WI38 (cell line): ENCODE measurements around the gene IRF2BP1.

ENCODE experiments used
- H3K4me3 ChIP-seq: 2 replicates; pipeline ENCODE4 v1.5.1; 2011; ENCODE audit warnings: low read depth, mild to moderate bottlenecking, control low read depth, low read length
- CTCF ChIP-seq: IDR thresholded peaks from 2 replicates; pipeline ENCODE4 v1.5.1; 2012; ENCODE audit warnings: low read depth, mild to moderate bottlenecking, control low read depth, low read length

IRF2BP1 gene

GRCh38 chr19:45885556-45886426, at the start of gene IRF2BP1:
Gene IRF2BP1 (minus strand): TSS chr19:45886141. CDS start chr19:45885774, 367 bp downstream.
- peak within 1 kb of the TSS; percentile 68 for H3K4me3 ChIP-seq
- TF ChIP-seq CTCF, result no peak

DNA sequence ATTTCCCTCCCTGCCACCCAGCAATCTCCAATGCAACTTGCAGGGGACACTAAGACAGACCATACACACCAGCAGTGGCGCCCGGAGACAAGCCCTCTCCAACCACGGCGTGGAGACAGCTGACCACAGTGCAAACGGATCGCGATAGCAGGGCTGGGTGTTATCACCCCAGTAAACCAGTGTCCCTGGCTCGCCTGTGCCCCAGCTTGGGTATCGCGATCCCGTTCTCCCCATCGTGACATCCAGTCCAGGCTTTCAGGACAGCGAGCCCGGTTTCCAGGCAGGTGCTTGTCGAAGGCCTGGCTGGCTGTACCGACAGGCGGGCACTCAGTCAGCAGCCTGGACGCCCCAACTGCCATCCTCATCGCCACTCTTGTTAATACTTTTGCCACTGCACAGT, 49.3 kb upstream of the IRF2BP1 start:
- TF ChIP-seq CTCF, result no peak
- no peak overlapping the region for H3K4me3 ChIP-seq

- no peak for TF ChIP-seq CTCF
Measured at GRCh38 chr19:45934551-45935230, 48.8 kb upstream of the IRF2BP1 start.

GRCh38 chr19:45933759-45934158, 47.8 kb upstream of the IRF2BP1 start:
- H3K4me3 ChIP-seq, result no peak overlapping the region

More at GRCh38 chr19:45934551-45935230, 48.8 kb upstream of the IRF2BP1 start:
- H3K4me3 ChIP-seq, result no peak overlapping the region

DNA sequence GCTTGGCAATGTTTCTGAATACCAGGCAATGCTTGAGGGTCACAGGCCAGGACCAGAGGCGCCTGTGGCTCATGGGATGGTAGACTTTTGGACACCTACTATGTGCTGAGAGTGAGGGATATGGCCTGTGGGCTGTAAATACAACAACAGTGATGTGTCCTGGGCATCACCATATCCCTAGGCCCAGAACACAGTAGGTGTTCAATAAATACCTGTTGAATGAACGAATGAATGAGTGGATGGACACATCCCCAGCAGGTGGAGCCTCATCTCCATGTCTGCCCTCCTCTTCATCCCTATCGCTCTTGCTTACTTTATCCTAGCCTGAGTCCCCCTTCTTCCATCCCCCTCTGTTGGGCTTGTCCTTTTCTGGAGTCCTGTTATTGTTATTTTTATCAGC, 45.1 kb upstream of the IRF2BP1 start:
- TF ChIP-seq CTCF, result no peak
- no peak overlapping the region for H3K4me3 ChIP-seq

More at GRCh38 chr19:45933759-45934158, 47.8 kb upstream of the IRF2BP1 start:
- no peak for TF ChIP-seq CTCF

- no peak for TF ChIP-seq CTCF
- H3K4me3 ChIP-seq, result no peak overlapping the region
Measured at GRCh38 chr19:45929247-45929646, 43.3 kb upstream of the IRF2BP1 start.
